RWPE1 (cell line): ENCODE results near the gene MNT.

Source experiments
- CTCF ChIA-PET: fragments of 350-600 bp; sonication (Branson Sonifier 250); formaldehyde crosslinking; extraction: SDS; loops from one replicate; lab custom pipeline; 2021; lab: Yijun Ruan, JAX
- POLR2A ChIA-PET: fragments of 400-600 bp; formaldehyde crosslinking; extraction: SDS; loops from one replicate; lab custom pipeline; 2020; ENCODE audit warnings: antibody characterized with exemption; ENCODE audit not compliant: low non-redundant PET; lab: Yijun Ruan, JAX
- DNase-seq: peaks from one replicate; pipeline ENCODE4 v3.0.0; 2012; ENCODE audit warnings: low spot score
- H3K27ac ChIP-seq: fragments of 450-650 bp; 2 replicates; pipeline ENCODE4 v1.5.1; 2017
- TF ChIP-seq, protein P1 (sequence below): fragments of 450-650 bp; conservative IDR thresholded peaks from 2 replicates; pipeline ENCODE4 v1.5.1; 2017; ENCODE audit warnings: low read depth, mild to moderate bottlenecking

The MNT gene

DNA sequence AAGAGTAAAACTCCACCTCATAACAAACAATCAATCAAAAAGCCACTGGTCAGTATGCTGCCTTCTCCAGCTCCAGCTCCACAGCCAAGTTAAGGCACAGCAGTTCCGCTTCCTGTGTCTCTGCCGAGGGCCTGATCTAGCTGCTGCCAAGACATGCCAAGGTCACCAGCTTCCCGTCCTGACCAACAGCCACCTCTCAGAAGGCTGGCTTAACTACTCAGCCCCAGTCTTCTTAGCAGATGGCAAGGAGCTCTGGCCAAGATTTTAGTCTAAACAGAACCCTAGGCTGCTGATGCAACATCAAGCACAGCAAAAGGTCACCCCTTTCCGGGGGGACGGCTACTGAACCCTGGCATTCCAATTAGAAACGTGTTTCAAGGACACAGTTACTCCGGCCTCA, 17.7 kb upstream of the MNT start:
- TF ChIP-seq, protein P1, sequence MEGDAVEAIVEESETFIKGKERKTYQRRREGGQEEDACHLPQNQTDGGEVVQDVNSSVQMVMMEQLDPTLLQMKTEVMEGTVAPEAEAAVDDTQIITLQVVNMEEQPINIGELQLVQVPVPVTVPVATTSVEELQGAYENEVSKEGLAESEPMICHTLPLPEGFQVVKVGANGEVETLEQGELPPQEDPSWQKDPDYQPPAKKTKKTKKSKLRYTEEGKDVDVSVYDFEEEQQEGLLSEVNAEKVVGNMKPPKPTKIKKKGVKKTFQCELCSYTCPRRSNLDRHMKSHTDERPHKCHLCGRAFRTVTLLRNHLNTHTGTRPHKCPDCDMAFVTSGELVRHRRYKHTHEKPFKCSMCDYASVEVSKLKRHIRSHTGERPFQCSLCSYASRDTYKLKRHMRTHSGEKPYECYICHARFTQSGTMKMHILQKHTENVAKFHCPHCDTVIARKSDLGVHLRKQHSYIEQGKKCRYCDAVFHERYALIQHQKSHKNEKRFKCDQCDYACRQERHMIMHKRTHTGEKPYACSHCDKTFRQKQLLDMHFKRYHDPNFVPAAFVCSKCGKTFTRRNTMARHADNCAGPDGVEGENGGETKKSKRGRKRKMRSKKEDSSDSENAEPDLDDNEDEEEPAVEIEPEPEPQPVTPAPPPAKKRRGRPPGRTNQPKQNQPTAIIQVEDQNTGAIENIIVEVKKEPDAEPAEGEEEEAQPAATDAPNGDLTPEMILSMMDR: no peak
- ChIA-PET CTCF (interaction anchor here (0.5 to 1.1 kb wide), 2 partner anchors 12 to 36 kb away, joined by 3 to 6 read pairs; no protein-coding TSS in a partner anchor), POLR2A (interaction anchor here (0.6 kb wide), 1 partner anchor 18 kb away, joined by 5 read pairs; no protein-coding TSS in a partner anchor)
- no peak for DNase-seq
- peak overlapping the region; percentile 61 for H3K27ac ChIP-seq

DNA sequence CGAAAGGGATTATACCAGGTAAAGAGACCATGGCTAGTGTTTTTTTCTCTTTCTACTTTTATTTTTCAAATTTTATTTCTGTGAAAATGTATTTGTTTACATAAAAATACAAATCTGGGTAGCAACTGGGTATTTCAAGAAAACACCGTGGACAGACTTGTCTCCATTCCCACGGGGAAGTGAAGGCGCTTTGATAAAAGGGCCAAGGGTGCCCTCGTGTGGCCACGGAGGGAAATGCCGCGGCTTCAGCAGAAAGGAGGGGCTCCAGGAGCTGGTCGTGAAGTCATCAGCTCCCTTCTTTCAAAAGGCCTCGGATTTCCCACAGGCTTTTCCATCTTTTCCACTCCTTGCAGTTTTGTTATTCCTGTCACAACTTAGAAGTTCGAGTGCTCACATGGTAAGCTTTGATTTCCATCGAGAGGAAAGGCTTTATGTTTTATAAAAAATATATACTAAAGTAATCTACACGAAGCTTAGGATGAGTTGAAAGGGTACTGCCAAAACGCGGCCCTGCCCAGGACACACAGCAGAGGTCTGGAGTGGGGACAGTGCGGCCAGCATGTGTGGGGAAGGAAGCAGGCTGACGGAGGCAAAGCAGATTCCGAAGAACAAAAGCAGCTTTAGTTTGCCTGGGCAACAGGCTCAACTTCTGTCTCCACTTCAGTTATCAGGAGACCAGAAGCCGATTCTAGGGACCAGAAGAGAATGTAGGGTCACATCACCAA, 15.3 kb upstream of the MNT start:
- TF ChIP-seq, protein P1: peak; percentile 93
- DNase-seq: peak; percentile 69
- peak overlapping the region; percentile 50 for H3K27ac ChIP-seq
- ChIA-PET CTCF (interaction anchor here (0.6 to 2.8 kb wide), 15 partner anchors 9 to 1799 kb away, joined by 3 to 54 read pairs (median 4); no protein-coding TSS in a partner anchor), POLR2A (no interaction called here)

DNA sequence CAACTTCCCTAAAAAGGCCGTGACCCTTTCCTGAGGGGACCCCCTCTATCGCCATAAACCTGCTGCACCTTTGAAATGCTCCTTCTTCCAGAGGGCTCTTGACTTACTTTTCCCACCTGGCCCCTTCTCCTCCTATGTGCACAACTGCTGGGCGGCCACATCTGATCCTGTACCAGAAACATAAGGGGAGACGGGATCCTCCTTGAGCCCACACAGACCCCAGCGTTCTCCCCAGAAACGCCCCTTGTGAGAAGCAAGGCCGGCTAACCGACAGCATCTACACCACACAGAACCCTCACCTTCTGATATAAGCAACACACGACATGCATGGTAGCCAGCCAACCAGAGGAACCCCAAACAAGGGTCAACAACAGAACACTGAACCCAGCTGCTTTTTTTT, 14.2 kb upstream of the MNT start:
- no peak for DNase-seq
- TF ChIP-seq, protein P1: no peak
- CTCF ChIA-PET: interaction anchor here (0.9 to 2.8 kb wide), 4 partner anchors 8 to 33 kb away, joined by 5 to 54 read pairs (median 6); no protein-coding TSS in a partner anchor
- POLR2A ChIA-PET: interaction anchor here (0.6 kb wide), 1 partner anchor 111 kb away, joined by 10 read pairs; no protein-coding TSS in a partner anchor
- peak overlapping the region; percentile 51 for H3K27ac ChIP-seq

DNA sequence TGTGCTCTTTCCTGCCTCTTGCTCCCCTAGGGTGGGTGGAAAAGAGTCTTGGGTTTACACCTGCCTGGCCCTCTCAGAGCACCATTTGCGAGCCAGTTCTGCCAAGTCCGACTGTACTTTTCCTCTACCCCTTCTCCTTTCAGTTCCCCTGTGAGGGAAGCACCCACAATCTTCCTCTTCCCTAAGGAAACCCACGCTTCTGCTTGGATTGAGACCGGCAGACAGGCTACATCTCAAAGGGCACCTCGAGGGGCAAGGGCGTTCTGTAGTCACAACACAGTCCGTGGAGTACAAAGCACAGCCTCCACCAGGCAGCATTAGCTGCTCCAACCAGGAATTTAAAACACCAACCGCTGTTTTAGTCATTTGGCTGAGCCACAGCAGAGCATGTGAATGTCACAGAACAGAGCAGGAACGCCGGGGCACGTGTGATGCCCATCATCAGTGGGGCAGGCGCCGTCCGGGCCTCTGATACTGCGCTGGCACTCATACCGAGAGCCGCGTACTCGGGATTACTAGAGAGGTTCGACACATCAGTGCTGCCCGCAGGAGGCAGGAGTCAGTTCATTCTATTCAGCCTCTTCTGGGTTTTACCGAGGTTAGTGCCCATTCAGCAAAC, 13.7 kb upstream of the MNT start:
- DNase-seq: no peak
- ChIA-PET POLR2A (interaction anchor here (0.6 kb wide), 2 partner anchors 111 to 498 kb away, joined by 6 to 10 read pairs; no protein-coding TSS in a partner anchor), CTCF (no interaction called here)
- peak overlapping the region; percentile 51 for H3K27ac ChIP-seq
- TF ChIP-seq, protein P1: no peak

DNA sequence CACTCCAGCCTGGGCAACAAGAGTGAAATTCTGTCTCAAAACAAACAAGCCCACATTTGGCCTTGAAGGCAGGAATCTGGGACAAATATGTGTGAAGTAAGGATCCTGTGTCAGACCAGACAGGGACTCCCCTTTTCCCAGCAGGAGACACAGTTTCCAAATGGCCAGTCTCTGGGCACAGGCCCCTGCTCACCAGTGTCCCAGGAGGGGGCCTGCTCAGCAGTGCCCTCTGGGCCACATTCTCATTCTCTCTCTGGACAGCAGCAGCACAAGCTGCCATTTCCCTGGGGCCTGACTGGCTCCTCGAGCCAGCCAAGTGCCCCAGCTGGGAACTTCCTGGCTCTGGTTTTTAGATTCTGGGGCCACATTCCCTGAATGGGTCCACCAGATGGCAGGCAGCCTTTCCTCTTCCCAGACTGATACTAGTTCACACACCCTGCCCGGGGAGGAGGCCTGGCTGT, 11.7 kb upstream of the MNT start:
- ChIA-PET CTCF (interaction anchor here (1.3 kb wide), 1 partner anchor 30 kb away, joined by 7 read pairs; no protein-coding TSS in a partner anchor), POLR2A (no interaction called here)

DNA sequence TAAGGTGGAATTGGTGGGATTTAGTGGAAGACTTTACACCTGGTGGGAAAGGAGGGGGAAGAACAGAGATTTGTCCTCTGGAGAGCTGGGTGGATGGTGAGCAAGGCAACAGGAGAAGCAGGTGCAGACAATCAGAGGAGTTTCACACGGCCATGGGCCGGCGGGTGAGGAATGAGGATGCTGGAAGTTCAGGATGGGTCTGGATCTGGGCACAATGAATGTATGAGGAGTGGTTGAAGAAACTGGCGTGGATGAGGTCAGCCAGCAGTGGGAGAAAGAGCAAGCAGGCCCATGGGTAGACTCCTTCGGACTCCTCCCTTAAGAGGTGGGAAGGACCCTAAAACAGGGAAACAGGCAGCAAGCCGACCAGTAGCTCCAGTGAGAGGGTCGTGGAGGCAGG, 10.1 kb upstream of the MNT start:
- TF ChIP-seq, protein P1: no peak
- CTCF ChIA-PET: no interaction called here
- no peak for DNase-seq
- POLR2A ChIA-PET: no interaction called here
- peak overlapping the region; percentile 72 for H3K27ac ChIP-seq

More for the DNA sequence above, 11.7 kb upstream of the MNT start:
- no peak for DNase-seq
- TF ChIP-seq, protein P1: no peak
- peak overlapping the region; percentile 72 for H3K27ac ChIP-seq
